ENCODE measurements around the gene NXPH1. TPM values are rescaled to one million over a fixed set of nuclear protein-coding genes. Genes with fewer than 3 reads are reported as not detected.
A peak's percentile ranks its signal among the peaks of the same experiment; 100 is the strongest.

The NXPH1 gene
- total and polyA plus RNA-seq, 4 donors, result 17.1 to 71.3 (median 58.5) TPM

DNA sequence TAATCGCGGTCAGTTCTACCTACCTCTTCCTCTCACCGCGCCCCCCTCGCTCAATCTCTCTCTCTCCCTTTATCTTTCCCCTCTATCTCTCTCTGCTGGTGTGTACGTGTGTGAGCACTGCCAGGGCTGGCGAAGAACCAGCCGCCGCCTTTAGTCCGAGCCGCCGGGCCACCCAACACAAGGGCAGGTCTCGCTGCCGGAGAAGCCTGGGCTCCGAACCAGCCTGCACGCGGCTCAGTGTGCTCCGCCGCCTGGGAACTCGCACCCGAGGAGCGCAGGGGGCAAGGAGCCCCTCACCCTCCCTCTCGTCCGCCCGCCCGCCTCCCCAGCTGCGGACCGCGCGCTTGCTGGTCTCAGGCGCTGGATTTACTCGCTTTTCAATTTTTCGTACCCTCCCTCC lies 1.7 kb downstream of the NXPH1 start:
- WGBS (ENCODE audit: insufficient coverage), result under 1% methylated on average over 33 of the region's 33 CpGs
- H3K36me3 ChIP-seq (ENCODE audit: control insufficient read depth, insufficient read depth, low read length), result no peaks in the 10 kb centered on the region
- H3K4me1 ChIP-seq (ENCODE audit: control insufficient read depth, insufficient read depth, low read length), result peaks cover 37% of the 10 kb centered on the region
- peaks cover 66% of the 10 kb centered on the region for H3K27me3 ChIP-seq (ENCODE audit: control insufficient read depth, insufficient read depth, low read length)
- peak overlapping the region; percentile 61 for H3K4me3 ChIP-seq (ENCODE audit: low read depth, low read length)
- no peaks in the 10 kb centered on the region for H3K9me3 ChIP-seq (ENCODE audit: control insufficient read depth, insufficient read depth, low read length)
- peak in 2 of 6 donors; percentile 31 to 72 for DNase-seq (ENCODE audit: low read depth in 4 of 6, low spot score in 6 of 6)
- H3K27ac ChIP-seq (ENCODE audit: low read depth, low read length), result peak overlapping the region; percentile 49

- WGBS (ENCODE audit: insufficient coverage), result 10% methylated on average over 24 of the region's 33 CpGs
- Histone ChIP-seq H3K4me1 (ENCODE audit: control insufficient read depth, insufficient read depth, low read length) (peaks cover 37% of the 10 kb centered on the region), H3K27me3 (ENCODE audit: control insufficient read depth, insufficient read depth, low read length) (peaks cover 74% of the 10 kb centered on the region), H3K4me3 (ENCODE audit: low read depth, low read length) (peak overlapping the region; percentile 61), H3K27ac (ENCODE audit: low read depth, low read length) (peak overlapping the region; percentile 49), H3K9me3 (ENCODE audit: control insufficient read depth, insufficient read depth, low read length) (no peaks in the 10 kb centered on the region), H3K36me3 (ENCODE audit: control insufficient read depth, insufficient read depth, low read length) (no peaks in the 10 kb centered on the region)
- peak in 2 of 6 donors; percentile 37 to 72 for DNase-seq (ENCODE audit: low read depth in 4 of 6, low spot score in 6 of 6)
These were observed 2.5 kb downstream of the NXPH1 start for GRCh38 chr7:8435590-8436545.

- under 1% methylated on average over 12 of the region's 15 CpGs for whole genome bisulfite sequencing (ENCODE audit: insufficient coverage)
- Histone ChIP-seq H3K27ac (ENCODE audit: low read depth, low read length) (no peak overlapping the region), H3K36me3 (ENCODE audit: control insufficient read depth, insufficient read depth, low read length) (no peaks in the 10 kb centered on the region), H3K27me3 (ENCODE audit: control insufficient read depth, insufficient read depth, low read length) (peaks cover 84% of the 10 kb centered on the region), H3K4me3 (ENCODE audit: low read depth, low read length) (peak overlapping the region; percentile 61), H3K4me1 (ENCODE audit: control insufficient read depth, insufficient read depth, low read length) (peaks cover 46% of the 10 kb centered on the region), H3K9me3 (ENCODE audit: control insufficient read depth, insufficient read depth, low read length) (no peaks in the 10 kb centered on the region)
- DNase-seq (ENCODE audit: low read depth in 4 of 6, low spot score in 6 of 6), result peak in 4 of 6 donors; percentile 56 to 95 (median 74)
These were observed 3.6 kb downstream of the NXPH1 start for GRCh38 chr7:8436965-8437364.

DNA sequence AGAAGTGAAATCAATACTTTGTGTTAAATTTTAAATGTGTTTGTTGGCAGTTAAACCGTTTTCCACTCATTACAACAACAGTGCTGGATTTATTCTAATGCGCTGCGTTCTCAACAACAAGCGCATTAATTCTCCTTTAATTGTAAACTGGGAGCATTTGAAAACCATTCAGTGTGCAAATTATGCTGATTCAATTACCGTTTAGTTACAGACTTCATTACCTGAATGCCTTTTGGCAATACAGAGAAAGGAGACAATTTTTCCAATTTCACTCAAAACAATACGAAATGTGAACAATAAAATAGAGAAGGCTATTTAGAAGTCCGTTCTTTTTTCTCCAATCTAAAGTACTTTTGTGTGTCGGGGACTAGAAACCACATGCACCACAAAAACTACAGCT lies 4.2 kb downstream of the NXPH1 start:
- H3K27ac ChIP-seq (ENCODE audit: low read depth, low read length), result no peak overlapping the region
- H3K27me3 ChIP-seq (ENCODE audit: control insufficient read depth, insufficient read depth, low read length), result peaks cover 88% of the 10 kb centered on the region

GRCh38 chr7:8440670-8441069 lies 7.3 kb downstream of the NXPH1 start:
- Histone ChIP-seq H3K4me3 (ENCODE audit: low read depth, low read length) (peak overlapping the region; percentile 9), H3K9me3 (ENCODE audit: control insufficient read depth, insufficient read depth, low read length) (no peaks in the 10 kb centered on the region), H3K36me3 (ENCODE audit: control insufficient read depth, insufficient read depth, low read length) (no peaks in the 10 kb centered on the region), H3K4me1 (ENCODE audit: control insufficient read depth, insufficient read depth, low read length) (peaks cover 44% of the 10 kb centered on the region), H3K27ac (ENCODE audit: low read depth, low read length) (no peak overlapping the region), H3K27me3 (ENCODE audit: control insufficient read depth, insufficient read depth, low read length) (peaks cover 78% of the 10 kb centered on the region)
- no peak for DNase-seq (ENCODE audit: low read depth in 4 of 6, low spot score in 6 of 6)
- 10% methylated on average over 4 of the region's 8 CpGs for WGBS (ENCODE audit: insufficient coverage)

More for the DNA sequence above, 4.2 kb downstream of the NXPH1 start:
- Histone ChIP-seq H3K9me3 (ENCODE audit: control insufficient read depth, insufficient read depth, low read length) (no peaks in the 10 kb centered on the region), H3K4me3 (ENCODE audit: low read depth, low read length) (peak overlapping the region; percentile 61), H3K4me1 (ENCODE audit: control insufficient read depth, insufficient read depth, low read length) (peaks cover 51% of the 10 kb centered on the region), H3K36me3 (ENCODE audit: control insufficient read depth, insufficient read depth, low read length) (no peaks in the 10 kb centered on the region)
- DNase-seq (ENCODE audit: low read depth in 4 of 6, low spot score in 6 of 6), result peak in 3 of 6 donors; percentile 28 to 93 (median 33)
- WGBS (ENCODE audit: insufficient coverage), result 28% methylated on average over 4 of the region's 8 CpGs

GRCh38 chr7:8441106-8441965 lies 7.9 kb downstream of the NXPH1 start:
- no peaks in the 10 kb centered on the region for H3K36me3 ChIP-seq (ENCODE audit: control insufficient read depth, insufficient read depth, low read length)
- 2% methylated on average over 29 of the region's 42 CpGs for WGBS (ENCODE audit: insufficient coverage)
- peak overlapping the region; percentile 9 for H3K4me3 ChIP-seq (ENCODE audit: low read depth, low read length)

GRCh38 chr7:8442051-8442813 lies 8.8 kb downstream of the NXPH1 start:
- peak overlapping the region; percentile 4 for H3K27ac ChIP-seq (ENCODE audit: low read depth, low read length)
- no peaks in the 10 kb centered on the region for H3K36me3 ChIP-seq (ENCODE audit: control insufficient read depth, insufficient read depth, low read length)
- peaks cover 35% of the 10 kb centered on the region for H3K4me1 ChIP-seq (ENCODE audit: control insufficient read depth, insufficient read depth, low read length)
- peak overlapping the region; percentile 42 for H3K4me3 ChIP-seq (ENCODE audit: low read depth, low read length)
- no peaks in the 10 kb centered on the region for H3K9me3 ChIP-seq (ENCODE audit: control insufficient read depth, insufficient read depth, low read length)
- H3K27me3 ChIP-seq (ENCODE audit: control insufficient read depth, insufficient read depth, low read length), result peaks cover 63% of the 10 kb centered on the region
- 2% methylated on average over 43 of the region's 51 CpGs for WGBS (ENCODE audit: insufficient coverage)
- peak in 2 of 6 donors; percentile 70 to 80 for DNase-seq (ENCODE audit: low read depth in 4 of 6, low spot score in 6 of 6)

More at GRCh38 chr7:8441106-8441965, 7.9 kb downstream of the NXPH1 start:
- Histone ChIP-seq H3K27ac (ENCODE audit: low read depth, low read length) (no peak overlapping the region), H3K4me1 (ENCODE audit: control insufficient read depth, insufficient read depth, low read length) (peaks cover 42% of the 10 kb centered on the region), H3K9me3 (ENCODE audit: control insufficient read depth, insufficient read depth, low read length) (no peaks in the 10 kb centered on the region), H3K27me3 (ENCODE audit: control insufficient read depth, insufficient read depth, low read length) (peaks cover 71% of the 10 kb centered on the region)
- DNase-seq (ENCODE audit: low read depth in 4 of 6, low spot score in 6 of 6), result peak in 2 of 6 donors; percentile 63 to 75

DNA sequence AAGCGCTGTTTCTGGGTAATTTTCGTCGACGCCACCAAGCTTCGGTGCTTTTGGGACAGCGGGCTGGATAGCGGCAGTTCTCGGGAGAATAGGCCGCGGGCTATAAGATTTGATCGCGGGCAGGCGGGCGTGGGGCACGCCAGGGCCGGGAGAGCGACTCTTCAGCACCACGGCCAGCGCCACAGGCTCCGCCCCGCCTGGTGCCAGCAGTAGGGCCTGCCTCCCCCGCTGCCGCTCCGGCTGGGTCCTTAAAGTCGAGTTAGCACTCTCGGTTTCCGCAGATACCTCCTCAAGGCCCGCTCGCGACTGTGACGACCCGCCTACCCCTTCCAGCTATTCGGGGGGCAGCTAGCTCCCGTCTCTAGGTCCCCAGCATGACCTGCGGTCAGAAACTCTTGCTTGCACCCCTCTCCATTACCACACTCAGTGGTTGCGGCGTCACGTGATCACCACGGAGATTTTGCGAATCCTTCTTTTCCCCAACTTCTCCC lies 9.4 kb downstream of the NXPH1 start:
- peaks cover 35% of the 10 kb centered on the region for H3K4me1 ChIP-seq (ENCODE audit: control insufficient read depth, insufficient read depth, low read length)
- WGBS (ENCODE audit: insufficient coverage), result 1% methylated on average over 40 of the region's 40 CpGs
- peaks cover 60% of the 10 kb centered on the region for H3K27me3 ChIP-seq (ENCODE audit: control insufficient read depth, insufficient read depth, low read length)
- H3K36me3 ChIP-seq (ENCODE audit: control insufficient read depth, insufficient read depth, low read length), result no peaks in the 10 kb centered on the region
- H3K4me3 ChIP-seq (ENCODE audit: low read depth, low read length), result peak overlapping the region; percentile 42
- H3K9me3 ChIP-seq (ENCODE audit: control insufficient read depth, insufficient read depth, low read length), result no peaks in the 10 kb centered on the region
- peak in 4 of 6 donors; percentile 47 to 87 (median 64) for DNase-seq (ENCODE audit: low read depth in 4 of 6, low spot score in 6 of 6)
- H3K27ac ChIP-seq (ENCODE audit: low read depth, low read length), result no peak overlapping the region
